Iris pigment epithelial cell (primary cell): ENCODE measurements around the gene VPS45.
A peak's percentile ranks its signal among the peaks of the same experiment; 100 is the strongest.

Experiments
- DNase-seq: peaks from one replicate; pipeline ENCODE4 v3.0.0-alpha.2; 2011; ENCODE audit warnings: low read depth

VPS45 gene

DNA sequence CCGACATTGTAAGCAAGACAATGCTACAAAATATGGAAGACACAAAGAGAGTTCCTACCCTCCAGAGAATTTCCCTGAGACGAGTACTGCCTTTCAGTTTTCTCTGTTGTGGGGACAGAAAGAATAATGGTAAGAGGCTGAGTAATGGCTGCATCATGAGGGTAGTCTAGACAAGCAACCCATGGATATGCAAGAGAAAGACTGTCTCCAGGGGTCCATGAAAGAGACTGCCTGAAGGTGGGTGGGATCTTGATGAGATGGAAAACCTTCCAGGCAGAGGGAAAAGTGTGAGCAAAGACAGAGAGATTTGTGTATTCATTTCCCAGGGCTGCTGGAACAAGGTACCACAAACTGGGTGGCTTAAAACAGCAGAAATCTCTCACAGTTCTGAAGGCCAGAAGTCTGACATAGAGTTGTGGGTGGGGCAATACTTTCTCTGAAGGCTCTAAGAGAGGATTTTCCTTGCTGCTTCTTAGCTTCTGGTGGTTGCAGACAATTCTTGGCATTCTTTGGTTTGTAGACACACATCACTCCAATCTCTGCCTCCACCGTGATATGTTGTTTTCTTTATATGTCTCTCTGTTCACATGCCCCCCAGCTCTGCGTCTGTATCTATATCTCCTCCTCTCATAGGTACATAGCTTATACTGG lies 126.9 kb downstream of the VPS45 start:
- peak; percentile 95 for DNase-seq
